CD4-positive, alpha-beta memory T cell (primary cell): ENCODE results near the gene ZNF521. TPM values are rescaled to one million over a fixed set of nuclear protein-coding genes. Genes with fewer than 3 reads are reported as not detected.

Source experiments
- CTCF ChIA-PET: fragments of 350-600 bp; sonication (Branson Sonifier 250); formaldehyde crosslinking; loops from one replicate; lab custom pipeline; 2021; ENCODE audit warnings: inconsistent platforms; ENCODE audit not compliant: partially characterized antibody; lab: Charles Lee
- POLR2A ChIA-PET: fragments of 350-600 bp; sonication (Branson Sonifier 250); formaldehyde crosslinking; loops from one replicate; lab custom pipeline; 2021; ENCODE audit not compliant: partially characterized antibody; lab: Charles Lee
- DNase-seq, 5 donors: peaks; one replicate each; pipeline versions ENCODE4 v3.0.0 to v3.0.0-alpha.2; 2020 to 2022; ENCODE audit warnings: mixed read lengths in 1 of 5
- H3K27ac ChIP-seq: one replicate; pipeline ENCODE4 v1.7.0; 2013; ENCODE audit warnings: low read depth, low read length
- H3K27me3 ChIP-seq: 2 replicates; pipeline ENCODE4 v1.7.0; 2013; ENCODE audit warnings: mild to moderate bottlenecking, low read length, moderate library complexity; ENCODE audit not compliant: insufficient read depth
- H3K36me3 ChIP-seq: 2 replicates; pipeline ENCODE4 v1.7.0; 2013; ENCODE audit warnings: mild to moderate bottlenecking, low read length, moderate library complexity; ENCODE audit not compliant: insufficient read depth
- H3K4me1 ChIP-seq: 2 replicates; pipeline ENCODE4 v1.7.0; 2013; ENCODE audit warnings: mild to moderate bottlenecking, low read length, moderate library complexity; ENCODE audit not compliant: insufficient read depth
- H3K4me3 ChIP-seq, 2 donors: one replicate each; pipeline ENCODE4 v1.7.0; 2013; ENCODE audit warnings: low read length in 2 of 2, mild to moderate bottlenecking in 1 of 2
- H3K9me3 ChIP-seq, 2 donors: one replicate each; pipeline ENCODE4 v1.7.0; 2013; ENCODE audit warnings: low read length in 2 of 2, control low read depth in 1 of 2; ENCODE audit not compliant: control insufficient read depth in 1 of 2
- H3K27ac Mint-ChIP-seq, 7 donors: one replicate each; pipeline ENCODE4 v1.8.0; 2020 to 2021; ENCODE audit warnings: mixed read lengths in 7 of 7, mild to moderate bottlenecking in 6 of 7, inconsistent platforms in 3 of 7, moderate library complexity in 3 of 7
- H3K27me3 Mint-ChIP-seq, 2 donors: one replicate each; pipeline ENCODE4 v1.8.0; 2020 to 2021; ENCODE audit warnings: mixed read lengths in 2 of 2
- H3K36me3 Mint-ChIP-seq, 2 donors: one replicate each; pipeline ENCODE4 v1.8.0; 2020 to 2021; ENCODE audit warnings: mixed read lengths in 2 of 2, inconsistent platforms in 1 of 2, mild to moderate bottlenecking in 1 of 2
- H3K4me1 Mint-ChIP-seq, 4 donors: one replicate each; pipeline ENCODE4 v1.8.0; 2020 to 2021; ENCODE audit warnings: mixed read lengths in 4 of 4, mild to moderate bottlenecking in 1 of 4
- H3K4me3 Mint-ChIP-seq, 8 donors: one replicate each; pipeline ENCODE4 v1.8.0; 2020 to 2021; ENCODE audit warnings: mixed read lengths in 8 of 8, mild to moderate bottlenecking in 7 of 8, moderate library complexity in 6 of 8, inconsistent platforms in 3 of 8
- H3K9me3 Mint-ChIP-seq, 8 donors: one replicate each; pipeline ENCODE4 v1.8.0; 2020 to 2021; ENCODE audit warnings: mixed read lengths in 8 of 8, mild to moderate bottlenecking in 5 of 8, inconsistent platforms in 3 of 8, moderate library complexity in 1 of 8
- intact Hi-C: fragments of 100-400 bp; cut with micrococcal nuclease; formaldehyde crosslinking; loops from one replicate; pipeline ENCODE4 v1.15.1; 2023
- polyA plus RNA-seq, 2 donors: library from polyadenylated mRNA; unstranded; fragments of 300-500 nt; fragmentation: Illumina TruSeq; gene quantifications; one replicate each; pipeline ENCODE4 v1.2.3, GENCODE V29; 2021
- total RNA-seq, 2 experiments: library from RNA; stranded (reverse); gene quantifications; one replicate each; pipeline ENCODE4 v1.2.3, GENCODE V29; 2021

Gene ZNF521
- total and polyA plus RNA-seq, 4 experiments from 2014 or later, result not detected

DNA sequence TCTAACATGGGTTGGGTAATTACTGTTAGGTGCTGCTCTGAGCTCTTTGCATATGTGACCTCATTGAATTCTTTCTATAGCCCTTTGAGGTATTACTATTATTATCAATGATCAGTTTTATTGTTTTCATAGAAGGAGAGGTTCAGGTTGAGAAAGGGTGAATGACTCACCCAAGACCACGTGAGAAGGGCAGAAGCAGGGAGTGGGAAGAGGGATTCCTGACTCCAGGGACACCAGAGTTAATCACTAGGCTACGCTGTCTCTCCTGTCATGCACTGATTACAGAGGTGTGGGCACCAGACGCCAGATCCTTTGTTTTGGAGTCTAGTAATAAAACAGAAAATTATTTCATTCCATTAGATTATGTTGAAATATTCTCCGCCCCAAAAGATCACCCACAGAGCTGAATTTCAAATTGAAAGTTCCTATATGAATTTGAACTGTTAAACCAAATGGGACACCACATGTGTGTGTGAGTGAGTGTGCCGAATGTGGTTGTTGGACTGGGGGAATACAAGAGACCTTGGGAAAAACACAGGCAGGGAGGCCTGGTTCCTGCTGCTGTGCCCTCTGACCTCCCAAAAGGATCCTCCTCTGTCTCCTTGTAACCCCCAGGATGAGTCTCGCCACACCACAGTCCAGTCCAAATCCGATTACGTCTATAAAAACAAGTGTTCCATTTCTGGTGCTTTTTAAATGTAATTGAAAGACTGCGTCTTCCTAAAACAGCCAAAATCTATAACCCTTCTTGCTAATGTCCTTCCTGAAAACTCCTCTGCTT is 215.4 kb downstream of the ZNF521 start:
- Mint-ChIP-seq H3K27ac (no peak overlapping the region), H3K9me3 (peaks cover 0 to 9% (median 0%) of the 10 kb centered on the region in 8 donors), H3K36me3 (no peaks in the 10 kb centered on the region), H3K27me3 (peaks cover 0 to 5% of the 10 kb centered on the region in 2 donors), H3K4me1 (no peaks in the 10 kb centered on the region), H3K4me3 (no peak overlapping the region)
- Histone ChIP-seq H3K36me3 (no peaks in the 10 kb centered on the region), H3K27me3 (no peaks in the 10 kb centered on the region), H3K27ac (no peak overlapping the region), H3K4me3 (no peak overlapping the region), H3K9me3 (no peaks in the 10 kb centered on the region), H3K4me1 (no peaks in the 10 kb centered on the region)
- intact Hi-C loops, result no loop called here
- DNase-seq, result no peak
- POLR2A ChIA-PET, result no interaction called here
- CTCF ChIA-PET, result no interaction called here

DNA sequence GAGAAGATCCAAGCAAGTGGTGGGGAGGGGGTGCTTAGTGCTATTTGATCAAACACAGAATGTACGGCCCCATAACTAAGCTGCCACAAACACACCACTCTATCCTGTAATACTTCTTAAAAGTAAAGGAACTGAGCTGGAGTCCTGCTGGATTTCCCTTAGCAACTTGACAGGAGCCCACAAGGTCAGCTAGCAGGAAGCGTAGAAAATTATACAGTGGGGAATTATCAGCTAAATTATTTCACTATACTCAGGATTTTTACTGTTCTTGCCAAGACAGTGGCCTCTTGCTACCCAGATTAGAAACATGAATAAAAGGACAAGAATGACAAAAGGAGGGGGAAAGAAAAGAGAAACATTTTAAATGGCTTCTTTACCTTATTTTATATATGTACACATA is 217.1 kb downstream of the ZNF521 start:
- ChIA-PET CTCF (no interaction called here), POLR2A (no interaction called here)
- H3K4me3 Mint-ChIP-seq, result no peak overlapping the region
- intact Hi-C loops, result no loop called here
- H3K9me3 ChIP-seq, result no peaks in the 10 kb centered on the region
- peaks cover 0 to 10% (median 2%) of the 10 kb centered on the region in 8 donors for H3K9me3 Mint-ChIP-seq
- H3K36me3 ChIP-seq, result no peaks in the 10 kb centered on the region
- peaks cover 0 to 3% of the 10 kb centered on the region in 2 donors for H3K27me3 Mint-ChIP-seq
- no peak overlapping the region for H3K27ac Mint-ChIP-seq
- no peaks in the 10 kb centered on the region for H3K4me1 ChIP-seq
- no peaks in the 10 kb centered on the region for H3K36me3 Mint-ChIP-seq
- no peak for DNase-seq
- no peaks in the 10 kb centered on the region for H3K27me3 ChIP-seq
- H3K4me1 Mint-ChIP-seq, result no peaks in the 10 kb centered on the region
- H3K4me3 ChIP-seq, result no peak overlapping the region
- no peak overlapping the region for H3K27ac ChIP-seq

DNA sequence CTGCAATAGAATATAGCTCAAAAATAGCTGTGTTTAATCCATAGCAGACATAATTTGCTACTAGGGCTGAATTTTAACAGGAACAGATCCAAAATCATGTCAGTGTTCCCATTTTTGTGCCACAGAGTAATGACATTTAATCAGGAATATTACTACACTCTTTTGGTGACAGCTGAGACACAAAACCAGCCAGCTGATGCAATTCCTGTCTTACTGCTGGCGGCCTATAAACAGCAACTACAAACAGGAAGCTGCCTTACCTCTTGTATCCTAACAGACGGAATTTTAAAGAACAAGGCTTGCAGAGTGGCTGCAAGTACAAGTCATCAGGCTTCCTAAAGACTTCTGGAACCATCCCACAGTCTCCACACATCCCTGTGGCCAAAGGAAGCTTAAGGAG is 218.1 kb downstream of the ZNF521 start:
- no peaks in the 10 kb centered on the region for H3K9me3 ChIP-seq
- no peak overlapping the region for H3K4me3 ChIP-seq
- no peak overlapping the region for H3K27ac ChIP-seq
- no peaks in the 10 kb centered on the region for H3K4me1 ChIP-seq
- Mint-ChIP-seq H3K9me3 (peaks cover 0 to 6% (median 2%) of the 10 kb centered on the region in 8 donors), H3K4me1 (no peaks in the 10 kb centered on the region), H3K4me3 (no peak overlapping the region), H3K27ac (no peak overlapping the region), H3K36me3 (no peaks in the 10 kb centered on the region), H3K27me3 (peaks cover 0 to 3% of the 10 kb centered on the region in 2 donors)
- ChIA-PET POLR2A (no interaction called here), CTCF (no interaction called here)
- intact Hi-C loops, result no loop called here
- H3K27me3 ChIP-seq, result no peaks in the 10 kb centered on the region
- no peaks in the 10 kb centered on the region for H3K36me3 ChIP-seq
- DNase-seq, result no peak

DNA sequence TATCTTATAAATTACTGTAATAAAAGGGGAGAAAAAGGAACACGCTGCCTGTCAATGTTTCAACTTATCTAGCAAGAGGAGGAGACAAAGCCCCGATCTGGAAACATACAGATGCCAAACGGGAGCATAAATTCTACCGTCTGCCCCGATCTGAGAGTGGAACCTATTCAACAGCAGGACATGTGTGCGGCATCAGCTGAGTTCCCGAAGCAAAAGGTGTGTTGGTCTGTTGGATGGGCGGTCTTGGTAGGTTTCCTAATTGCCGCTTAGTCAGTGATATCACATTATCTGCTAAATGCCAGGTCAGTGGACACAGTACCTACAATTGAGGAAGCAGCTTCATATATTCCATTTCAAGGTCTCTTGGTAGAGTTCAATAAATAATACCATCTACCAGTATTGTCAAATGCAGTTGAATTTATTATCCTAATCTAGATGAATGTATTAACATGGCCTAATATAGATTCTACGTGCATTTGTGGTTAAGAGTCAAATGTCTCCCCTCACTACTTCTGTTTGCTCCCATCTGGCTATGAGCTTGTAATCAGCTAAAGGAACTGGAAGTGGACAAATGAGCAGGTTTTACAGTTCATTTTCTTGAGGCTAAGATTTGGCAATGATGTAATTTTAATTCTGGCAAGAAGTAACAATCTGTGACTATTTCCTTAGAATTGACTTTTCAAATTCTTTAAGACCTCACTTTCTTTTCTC is 219.0 kb downstream of the ZNF521 start:
- DNase-seq, result no peak
- H3K4me1 Mint-ChIP-seq, result no peaks in the 10 kb centered on the region
- H3K9me3 ChIP-seq, result no peaks in the 10 kb centered on the region
- H3K4me3 Mint-ChIP-seq, result no peak overlapping the region
- H3K27me3 Mint-ChIP-seq, result peaks cover 0 to 3% of the 10 kb centered on the region in 2 donors
- no peaks in the 10 kb centered on the region for H3K36me3 ChIP-seq
- ChIA-PET CTCF (interaction anchor here (1.6 kb wide), 1 partner anchor 14 kb away, joined by 3 read pairs; no protein-coding TSS in a partner anchor), POLR2A (no interaction called here)
- no peak overlapping the region for H3K4me3 ChIP-seq
- H3K27ac Mint-ChIP-seq, result no peak overlapping the region
- intact Hi-C loops, result no loop called here
- no peaks in the 10 kb centered on the region for H3K4me1 ChIP-seq
- H3K9me3 Mint-ChIP-seq, result peaks cover 0 to 6% (median 2%) of the 10 kb centered on the region in 8 donors
- no peak overlapping the region for H3K27ac ChIP-seq
- H3K27me3 ChIP-seq, result no peaks in the 10 kb centered on the region
- H3K36me3 Mint-ChIP-seq, result no peaks in the 10 kb centered on the region

DNA sequence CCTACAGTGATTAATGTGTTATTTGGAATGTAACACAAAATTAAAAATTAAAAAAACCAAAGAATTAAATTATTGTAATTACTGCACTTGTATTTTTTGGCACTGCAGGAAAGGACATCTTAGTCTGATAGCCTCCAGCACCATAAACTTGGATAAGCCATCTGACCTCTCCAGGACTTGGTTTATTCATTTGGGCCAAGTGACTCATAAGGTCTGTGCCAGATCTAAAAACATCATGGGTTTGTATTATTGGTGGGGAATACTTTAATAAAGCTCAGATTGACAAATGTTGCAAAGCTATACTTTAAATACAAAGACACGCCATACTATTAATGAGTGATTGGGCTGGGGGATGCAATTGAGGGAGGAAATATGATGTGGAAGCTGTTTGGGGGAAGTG is 225.2 kb downstream of the ZNF521 start:
- Mint-ChIP-seq H3K36me3 (no peaks in the 10 kb centered on the region), H3K4me1 (no peaks in the 10 kb centered on the region), H3K4me3 (no peak overlapping the region), H3K27ac (no peak overlapping the region), H3K27me3 (no peaks in the 10 kb centered on the region), H3K9me3 (peaks cover 0 to 6% (median 2%) of the 10 kb centered on the region in 8 donors)
- H3K36me3 ChIP-seq, result no peaks in the 10 kb centered on the region
- H3K4me3 ChIP-seq, result no peak overlapping the region
- POLR2A ChIA-PET, result no interaction called here
- no peak for DNase-seq
- no peaks in the 10 kb centered on the region for H3K9me3 ChIP-seq
- H3K27ac ChIP-seq, result no peak overlapping the region
- no peaks in the 10 kb centered on the region for H3K27me3 ChIP-seq
- intact Hi-C loops, result no loop called here
- CTCF ChIA-PET, result no interaction called here
- no peaks in the 10 kb centered on the region for H3K4me1 ChIP-seq

DNA sequence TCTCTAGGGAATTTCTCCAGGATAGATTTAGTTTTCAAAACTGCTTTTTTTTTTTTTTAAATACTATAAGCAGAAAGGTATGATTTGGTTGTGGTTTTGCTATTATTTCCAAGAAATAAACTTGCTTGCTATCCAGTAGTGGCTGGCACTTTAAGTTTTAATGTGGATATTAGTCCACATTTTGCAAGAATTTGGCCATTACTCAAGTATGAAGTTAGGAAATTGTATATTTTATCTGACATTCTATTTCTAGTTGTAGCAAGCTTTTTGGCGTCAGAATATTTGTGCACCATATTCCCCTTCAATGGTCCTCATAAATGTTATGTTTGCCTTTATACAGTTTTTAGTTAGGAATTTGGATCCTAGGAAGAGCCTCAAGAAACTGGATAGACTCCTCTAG is 226.3 kb downstream of the ZNF521 start:
- CTCF ChIA-PET, result no interaction called here
- no peaks in the 10 kb centered on the region for H3K4me1 ChIP-seq

DNA sequence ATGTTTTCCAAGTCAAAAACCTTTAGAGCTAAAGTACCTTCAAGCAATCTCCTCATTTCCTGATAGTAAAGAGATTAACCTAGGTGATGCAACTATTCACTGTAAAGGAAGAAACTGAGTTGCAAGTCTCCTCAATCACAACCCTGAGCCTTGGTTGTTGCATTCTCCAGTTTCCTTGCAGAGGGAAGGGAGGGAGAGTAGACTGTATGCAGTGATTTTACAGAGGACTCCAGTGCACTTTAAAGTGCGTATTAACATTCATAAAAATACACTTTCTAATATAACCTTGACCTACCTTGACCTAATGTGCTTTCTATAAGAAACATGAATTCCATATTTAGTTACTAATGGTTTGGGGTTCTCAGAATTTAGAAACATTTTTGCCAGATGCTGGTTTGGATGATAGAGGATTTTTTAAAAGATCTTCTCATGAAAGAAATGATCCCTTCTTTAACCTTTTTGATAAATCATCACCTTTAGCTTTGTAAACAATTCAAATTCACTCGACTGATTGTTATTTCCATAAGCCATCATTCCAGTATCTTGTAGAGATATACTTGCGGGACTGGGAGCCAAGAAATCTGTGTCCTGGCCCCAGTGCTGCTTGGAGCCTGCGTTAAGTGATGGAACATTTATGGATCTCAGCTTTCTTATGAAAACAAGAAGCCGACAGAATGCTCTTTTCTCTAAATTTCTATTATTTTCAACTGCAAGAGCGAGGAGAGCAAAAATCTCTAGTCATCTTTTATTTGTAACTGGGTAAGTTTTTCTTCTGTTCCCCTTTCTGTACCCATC is 228.3 kb downstream of the ZNF521 start:
- ChIA-PET CTCF (no interaction called here), POLR2A (no interaction called here)
- no peaks in the 10 kb centered on the region for H3K27me3 Mint-ChIP-seq
- H3K9me3 ChIP-seq, result no peaks in the 10 kb centered on the region
- H3K4me3 Mint-ChIP-seq, result no peak overlapping the region
- H3K36me3 Mint-ChIP-seq, result no peaks in the 10 kb centered on the region
- H3K27ac Mint-ChIP-seq, result no peak overlapping the region
- intact Hi-C loops, result no loop called here
- H3K4me3 ChIP-seq, result no peak overlapping the region
- no peaks in the 10 kb centered on the region for H3K36me3 ChIP-seq
- no peaks in the 10 kb centered on the region for H3K4me1 ChIP-seq
- H3K27ac ChIP-seq, result no peak overlapping the region
- DNase-seq, result no peak
- H3K4me1 Mint-ChIP-seq, result no peaks in the 10 kb centered on the region
- no peaks in the 10 kb centered on the region for H3K27me3 ChIP-seq
- H3K9me3 Mint-ChIP-seq, result peaks cover 0 to 4% (median under 1%) of the 10 kb centered on the region in 8 donors

More for the DNA sequence above, 226.3 kb downstream of the ZNF521 start:
- POLR2A ChIA-PET, result no interaction called here
- no peaks in the 10 kb centered on the region for H3K4me1 Mint-ChIP-seq
- H3K27ac ChIP-seq, result no peak overlapping the region
- H3K27ac Mint-ChIP-seq, result no peak overlapping the region
- H3K4me3 ChIP-seq, result no peak overlapping the region
- no peaks in the 10 kb centered on the region for H3K36me3 ChIP-seq
- H3K4me3 Mint-ChIP-seq, result no peak overlapping the region
- no peaks in the 10 kb centered on the region for H3K36me3 Mint-ChIP-seq
- no peaks in the 10 kb centered on the region for H3K27me3 Mint-ChIP-seq
- H3K9me3 ChIP-seq, result no peaks in the 10 kb centered on the region
- intact Hi-C loops, result no loop called here
- H3K9me3 Mint-ChIP-seq, result peaks cover 0 to 5% (median under 1%) of the 10 kb centered on the region in 8 donors
- no peak for DNase-seq
- no peaks in the 10 kb centered on the region for H3K27me3 ChIP-seq
